ENCODE results near the gene HK2.
"Not testable (repeated sequence)": the region's sequence is repeated elsewhere in the genome, so short reads cannot be mapped to it uniquely, and the experiment has no call there.

HK2 gene

GRCh38 chr2:74884866-74885265 is 50.9 kb downstream of the HK2 start:
- no peak for DNase-seq (ENCODE audit: low spot score in 2 of 2)
- Mint-ChIP-seq H3K4me3 (no peak overlapping the region), H3K27ac (no peak overlapping the region), H3K27me3 (no peaks in the 10 kb centered on the region), H3K4me1 (no peaks in the 10 kb centered on the region), H3K9me3 (no peaks in the 10 kb centered on the region), H3K36me3 (peaks cover 33% of the 10 kb centered on the region)
- no peak for ATAC-seq (ENCODE audit: low read depth)

DNA sequence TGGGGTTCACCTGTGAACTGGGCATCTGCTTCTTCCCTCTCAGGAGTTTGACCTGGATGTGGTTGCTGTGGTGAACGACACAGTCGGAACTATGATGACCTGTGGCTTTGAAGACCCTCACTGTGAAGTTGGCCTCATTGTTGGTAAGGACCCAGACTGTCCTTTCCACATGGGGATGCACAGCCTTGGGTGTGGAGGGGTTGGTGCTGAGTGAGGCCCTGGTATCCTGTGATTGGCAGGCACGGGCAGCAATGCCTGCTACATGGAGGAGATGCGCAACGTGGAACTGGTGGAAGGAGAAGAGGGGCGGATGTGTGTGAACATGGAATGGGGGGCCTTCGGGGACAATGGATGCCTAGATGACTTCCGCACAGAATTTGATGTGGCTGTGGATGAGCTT is 52.3 kb downstream of the HK2 start:
- Mint-ChIP-seq H3K4me3 (no peak overlapping the region), H3K4me1 (no peaks in the 10 kb centered on the region), H3K27me3 (no peaks in the 10 kb centered on the region), H3K27ac (no peak overlapping the region), H3K9me3 (no peaks in the 10 kb centered on the region), H3K36me3 (peaks cover 42% of the 10 kb centered on the region)
- no peak for ATAC-seq (ENCODE audit: low read depth)
- no peak for DNase-seq (ENCODE audit: low spot score in 2 of 2)

GRCh38 chr2:74886811-74887210 is 52.9 kb downstream of the HK2 start:
- Mint-ChIP-seq H3K9me3 (no peaks in the 10 kb centered on the region), H3K36me3 (peaks cover 43% of the 10 kb centered on the region), H3K4me3 (no peak overlapping the region), H3K27me3 (no peaks in the 10 kb centered on the region), H3K4me1 (no peaks in the 10 kb centered on the region), H3K27ac (no peak overlapping the region)
- DNase-seq (ENCODE audit: low spot score in 2 of 2) (no peak), ATAC-seq (ENCODE audit: low read depth) (no peak)

- Mint-ChIP-seq H3K4me1 (no peaks in the 10 kb centered on the region), H3K27ac (no peak overlapping the region), H3K9me3 (no peaks in the 10 kb centered on the region), H3K4me3 (no peak overlapping the region), H3K36me3 (peaks cover 41% of the 10 kb centered on the region), H3K27me3 (no peaks in the 10 kb centered on the region)
- no peak for ATAC-seq (ENCODE audit: low read depth)
- no peak for DNase-seq (ENCODE audit: low spot score in 2 of 2)
These were observed 53.6 kb downstream of the HK2 start for GRCh38 chr2:74887445-74887951.

- H3K36me3 Mint-ChIP-seq = peaks cover 39% of the 10 kb centered on the region
- DNase-seq (ENCODE audit: low spot score in 2 of 2) = no peak
These were observed 54.2 kb downstream of the HK2 start for GRCh38 chr2:74887960-74888700.

GRCh38 chr2:74889159-74889558 is 55.2 kb downstream of the HK2 start:
- no peaks in the 10 kb centered on the region for H3K4me1 Mint-ChIP-seq
- H3K27me3 Mint-ChIP-seq = no peaks in the 10 kb centered on the region
- DNase-seq (ENCODE audit: low spot score in 2 of 2) = no peak
- H3K27ac Mint-ChIP-seq = no peak overlapping the region
- ATAC-seq (ENCODE audit: low read depth) = no peak
- peaks cover 40% of the 10 kb centered on the region for H3K36me3 Mint-ChIP-seq
- no peak overlapping the region for H3K4me3 Mint-ChIP-seq
- no peaks in the 10 kb centered on the region for H3K9me3 Mint-ChIP-seq

More at GRCh38 chr2:74887960-74888700, 54.2 kb downstream of the HK2 start:
- Mint-ChIP-seq H3K9me3 (no peaks in the 10 kb centered on the region), H3K4me3 (no peak overlapping the region), H3K27me3 (no peaks in the 10 kb centered on the region), H3K27ac (no peak overlapping the region), H3K4me1 (no peaks in the 10 kb centered on the region)
- no peak for ATAC-seq (ENCODE audit: low read depth)

- Mint-ChIP-seq H3K36me3 (peaks cover 42% of the 10 kb centered on the region), H3K27me3 (no peaks in the 10 kb centered on the region), H3K27ac (no peak overlapping the region), H3K4me1 (no peaks in the 10 kb centered on the region), H3K4me3 (no peak overlapping the region), H3K9me3 (peaks cover 6% of the 10 kb centered on the region)
- ATAC-seq (ENCODE audit: low read depth) (no peak), DNase-seq (ENCODE audit: low spot score in 2 of 2) (no peak)
These were observed 56.8 kb downstream of the HK2 start for GRCh38 chr2:74890711-74891110.

DNA sequence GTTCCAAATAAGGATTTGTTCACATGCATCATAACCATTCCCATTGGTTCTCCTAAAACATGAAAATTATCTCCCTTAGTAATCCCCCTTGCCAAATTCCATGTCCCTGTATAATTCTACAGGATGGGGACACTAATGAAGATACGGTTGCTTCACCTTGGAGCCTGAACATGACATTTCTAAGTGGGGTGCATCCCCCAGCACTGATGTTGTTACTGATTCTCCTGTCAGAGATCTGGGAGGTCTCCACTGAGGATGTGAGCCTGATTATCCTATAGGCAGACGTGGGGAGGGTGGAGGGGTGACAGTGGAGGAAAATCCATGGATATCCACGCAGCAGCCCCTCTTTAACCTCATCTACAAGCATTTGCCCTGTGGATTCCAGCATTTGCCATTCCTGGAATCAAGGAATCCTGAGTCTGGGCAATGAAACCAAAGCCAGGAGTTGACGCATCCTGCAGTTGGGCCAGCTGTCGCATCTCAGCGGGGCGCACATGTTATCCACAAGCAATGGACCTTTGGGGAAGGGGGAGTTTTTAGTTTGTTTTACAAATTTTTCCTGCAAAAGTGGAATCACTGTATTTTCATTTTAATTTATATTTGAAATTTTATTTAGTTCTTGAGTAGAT is 57.3 kb downstream of the HK2 start:
- no peaks in the 10 kb centered on the region for H3K27me3 Mint-ChIP-seq
- no peak for ATAC-seq (ENCODE audit: low read depth)

DNA sequence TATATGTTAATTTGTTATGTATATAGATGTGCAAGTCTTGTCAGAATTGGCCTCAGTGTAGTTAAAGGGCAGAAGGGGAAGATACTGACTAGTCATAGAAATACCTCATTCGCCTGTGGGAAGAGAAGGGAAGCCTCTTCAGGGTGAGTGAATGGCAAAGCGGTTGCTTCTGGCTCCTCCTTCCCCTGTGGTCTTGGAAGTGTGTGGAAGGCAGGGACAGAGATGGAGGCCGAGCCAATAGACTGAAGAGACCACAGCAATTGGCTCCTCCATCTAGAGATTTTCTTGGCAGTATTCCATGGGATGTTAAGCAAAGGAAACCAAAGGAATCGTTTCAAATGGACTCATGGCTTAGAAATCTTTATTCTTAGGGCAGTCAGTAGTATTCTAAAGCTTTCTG is 57.9 kb downstream of the HK2 start:
- H3K9me3 Mint-ChIP-seq; H3K4me3 Mint-ChIP-seq; H3K4me1 Mint-ChIP-seq; H3K27me3 Mint-ChIP-seq; DNase-seq (ENCODE audit: low spot score in 2 of 2); ATAC-seq (ENCODE audit: low read depth); H3K27ac Mint-ChIP-seq: not testable (repeated sequence)
- peaks cover 42% of the 10 kb centered on the region for H3K36me3 Mint-ChIP-seq

More for the DNA sequence above, 57.3 kb downstream of the HK2 start:
- H3K27ac Mint-ChIP-seq = no peak overlapping the region
- DNase-seq (ENCODE audit: low spot score in 2 of 2) = no peak
- H3K4me1 Mint-ChIP-seq = no peaks in the 10 kb centered on the region
- peaks cover 43% of the 10 kb centered on the region for H3K36me3 Mint-ChIP-seq
- peaks cover 6% of the 10 kb centered on the region for H3K9me3 Mint-ChIP-seq
- H3K4me3 Mint-ChIP-seq = no peak overlapping the region

DNA sequence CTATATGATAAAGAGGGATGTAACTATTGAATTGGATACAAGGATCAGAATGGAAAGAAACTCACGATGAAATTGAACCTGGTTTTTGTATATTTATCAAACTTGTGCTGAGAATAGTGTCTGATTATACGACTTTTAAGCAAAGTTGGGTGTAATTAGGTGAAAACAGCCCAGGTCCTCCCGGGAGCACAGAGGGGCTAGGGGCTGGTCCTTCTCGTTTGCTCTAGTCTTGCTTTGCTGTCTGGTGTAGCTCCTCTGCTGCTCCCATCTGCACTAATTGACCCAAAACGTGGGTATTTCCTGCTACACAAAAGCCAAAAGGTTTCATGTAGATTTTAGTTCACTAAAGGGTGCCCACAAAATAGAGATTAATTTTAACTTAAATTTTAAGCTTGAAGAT is 58.7 kb downstream of the HK2 start:
- H3K27me3 Mint-ChIP-seq = no peaks in the 10 kb centered on the region
- peaks cover 6% of the 10 kb centered on the region for H3K9me3 Mint-ChIP-seq
- no peak overlapping the region for H3K27ac Mint-ChIP-seq
- ATAC-seq (ENCODE audit: low read depth) (no peak), DNase-seq (ENCODE audit: low spot score in 2 of 2) (no peak)
- H3K36me3 Mint-ChIP-seq = peaks cover 41% of the 10 kb centered on the region
- H3K4me3 Mint-ChIP-seq = no peak overlapping the region
- H3K4me1 Mint-ChIP-seq = no peaks in the 10 kb centered on the region

GRCh38 chr2:74893332-74893731 is 59.4 kb downstream of the HK2 start:
- H3K27me3 Mint-ChIP-seq = no peaks in the 10 kb centered on the region
- H3K4me1 Mint-ChIP-seq = no peaks in the 10 kb centered on the region
- ATAC-seq (ENCODE audit: low read depth) (no peak), DNase-seq (ENCODE audit: low spot score in 2 of 2) (no peak)
- H3K36me3 Mint-ChIP-seq = peaks cover 39% of the 10 kb centered on the region
- H3K27ac Mint-ChIP-seq = no peak overlapping the region
- peaks cover 6% of the 10 kb centered on the region for H3K9me3 Mint-ChIP-seq
- no peak overlapping the region for H3K4me3 Mint-ChIP-seq

- Mint-ChIP-seq H3K27ac (no peak overlapping the region), H3K9me3 (peaks cover 7% of the 10 kb centered on the region), H3K36me3 (peaks cover 36% of the 10 kb centered on the region), H3K4me3 (no peak overlapping the region), H3K4me1 (no peaks in the 10 kb centered on the region), H3K27me3 (no peaks in the 10 kb centered on the region)
- ATAC-seq (ENCODE audit: low read depth) = no peak
- no peak for DNase-seq (ENCODE audit: low spot score in 2 of 2)
These were observed 60.5 kb downstream of the HK2 start for GRCh38 chr2:74894272-74894981.

DNA sequence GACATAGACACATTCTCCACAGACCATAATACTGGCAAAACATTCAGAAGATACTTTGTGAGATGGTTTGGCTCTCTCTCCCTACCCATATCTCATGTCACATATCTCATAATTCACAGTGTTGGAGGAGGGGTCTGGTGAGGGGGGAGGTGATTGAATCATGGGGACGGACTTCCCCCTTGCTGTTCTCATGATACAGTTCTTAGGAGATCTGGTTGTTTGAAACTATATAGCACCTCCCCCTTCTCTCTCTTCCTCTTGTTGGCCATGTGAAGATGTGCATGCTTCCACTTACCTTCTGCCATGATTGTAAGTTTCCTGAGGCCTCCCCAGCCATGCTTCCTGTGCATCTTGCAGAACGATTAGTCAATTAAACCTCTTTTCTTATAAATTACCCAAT is 61.1 kb downstream of the HK2 start:
- peaks cover 31% of the 10 kb centered on the region for H3K36me3 Mint-ChIP-seq
- H3K27ac Mint-ChIP-seq = no peak overlapping the region

GRCh38 chr2:74896232-74896631 is 62.3 kb downstream of the HK2 start:
- no peak overlapping the region for H3K27ac Mint-ChIP-seq
- H3K9me3 Mint-ChIP-seq = peaks cover 7% of the 10 kb centered on the region
- ATAC-seq (ENCODE audit: low read depth) (no peak), DNase-seq (ENCODE audit: low spot score in 2 of 2) (no peak)
- no peak overlapping the region for H3K4me3 Mint-ChIP-seq
- H3K4me1 Mint-ChIP-seq = no peaks in the 10 kb centered on the region
- no peaks in the 10 kb centered on the region for H3K27me3 Mint-ChIP-seq
- peaks cover 22% of the 10 kb centered on the region for H3K36me3 Mint-ChIP-seq

More for the DNA sequence above, 61.1 kb downstream of the HK2 start:
- Mint-ChIP-seq H3K27me3 (no peaks in the 10 kb centered on the region), H3K4me1 (no peaks in the 10 kb centered on the region), H3K9me3 (peaks cover 7% of the 10 kb centered on the region), H3K4me3 (no peak overlapping the region)
- no peak for ATAC-seq (ENCODE audit: low read depth)
- DNase-seq (ENCODE audit: low spot score in 2 of 2) = no peak

Measured in memory B cell (primary cell).